Fibroblast of the aortic adventitia (primary cell): Measurements from ENCODE around the gene NT5DC3. TPM values are rescaled to one million over a fixed set of nuclear protein-coding genes. Genes with fewer than 3 reads are reported as not detected.
A peak's percentile ranks its signal among the peaks of the same experiment; 100 is the strongest.

Source experiments
- DNase-seq: peaks from one replicate; pipeline ENCODE4 v3.0.0-alpha.2; 2010; ENCODE audit warnings: low read depth
- H3K4me3 ChIP-seq: 2 replicates; pipeline ENCODE4 v1.5.1; 2011; ENCODE audit warnings: low read depth, mild to moderate bottlenecking, control low read depth, low read length, moderate library complexity
- total RNA-seq: library from RNA; depleted of rRNA; stranded (reverse); fragments of >200 nt; gene quantifications from 2 replicates; pipeline ENCODE4 v1.2.3, GENCODE V29; 2012; ENCODE audit warnings: low replicate concordance
- TF ChIP-seq, protein P1 (sequence below): IDR thresholded peaks from 2 replicates; pipeline ENCODE4 v1.5.1; 2011; ENCODE audit warnings: mild to moderate bottlenecking, low read length, control low read depth, inconsistent platforms; ENCODE audit not compliant: insufficient read depth

NT5DC3 gene
- total RNA-seq, 1 donor, result 11.7 TPM

DNA sequence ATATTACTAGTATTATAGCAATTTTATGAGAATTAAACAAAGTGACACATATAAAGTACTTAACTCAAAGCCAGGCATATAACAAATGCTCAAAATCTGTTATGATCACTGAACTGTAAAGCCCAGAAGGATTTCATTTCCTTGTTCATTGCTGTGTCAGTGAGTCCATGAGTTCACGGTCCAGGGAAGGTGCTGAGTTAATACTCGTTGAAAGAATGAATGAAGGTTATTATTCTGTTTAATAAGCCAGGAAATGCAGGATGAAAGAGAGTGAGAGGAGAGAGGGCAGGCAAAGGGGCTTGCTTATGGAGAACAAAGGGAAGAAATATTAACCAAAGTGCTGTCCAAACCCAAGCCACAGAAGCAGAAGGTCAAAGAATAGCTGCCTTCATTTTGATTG is 40.2 kb upstream of the NT5DC3 start:
- H3K4me3 ChIP-seq, result no peak overlapping the region
- DNase-seq, result no peak
- TF ChIP-seq, protein P1, sequence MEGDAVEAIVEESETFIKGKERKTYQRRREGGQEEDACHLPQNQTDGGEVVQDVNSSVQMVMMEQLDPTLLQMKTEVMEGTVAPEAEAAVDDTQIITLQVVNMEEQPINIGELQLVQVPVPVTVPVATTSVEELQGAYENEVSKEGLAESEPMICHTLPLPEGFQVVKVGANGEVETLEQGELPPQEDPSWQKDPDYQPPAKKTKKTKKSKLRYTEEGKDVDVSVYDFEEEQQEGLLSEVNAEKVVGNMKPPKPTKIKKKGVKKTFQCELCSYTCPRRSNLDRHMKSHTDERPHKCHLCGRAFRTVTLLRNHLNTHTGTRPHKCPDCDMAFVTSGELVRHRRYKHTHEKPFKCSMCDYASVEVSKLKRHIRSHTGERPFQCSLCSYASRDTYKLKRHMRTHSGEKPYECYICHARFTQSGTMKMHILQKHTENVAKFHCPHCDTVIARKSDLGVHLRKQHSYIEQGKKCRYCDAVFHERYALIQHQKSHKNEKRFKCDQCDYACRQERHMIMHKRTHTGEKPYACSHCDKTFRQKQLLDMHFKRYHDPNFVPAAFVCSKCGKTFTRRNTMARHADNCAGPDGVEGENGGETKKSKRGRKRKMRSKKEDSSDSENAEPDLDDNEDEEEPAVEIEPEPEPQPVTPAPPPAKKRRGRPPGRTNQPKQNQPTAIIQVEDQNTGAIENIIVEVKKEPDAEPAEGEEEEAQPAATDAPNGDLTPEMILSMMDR, result no peak

DNA sequence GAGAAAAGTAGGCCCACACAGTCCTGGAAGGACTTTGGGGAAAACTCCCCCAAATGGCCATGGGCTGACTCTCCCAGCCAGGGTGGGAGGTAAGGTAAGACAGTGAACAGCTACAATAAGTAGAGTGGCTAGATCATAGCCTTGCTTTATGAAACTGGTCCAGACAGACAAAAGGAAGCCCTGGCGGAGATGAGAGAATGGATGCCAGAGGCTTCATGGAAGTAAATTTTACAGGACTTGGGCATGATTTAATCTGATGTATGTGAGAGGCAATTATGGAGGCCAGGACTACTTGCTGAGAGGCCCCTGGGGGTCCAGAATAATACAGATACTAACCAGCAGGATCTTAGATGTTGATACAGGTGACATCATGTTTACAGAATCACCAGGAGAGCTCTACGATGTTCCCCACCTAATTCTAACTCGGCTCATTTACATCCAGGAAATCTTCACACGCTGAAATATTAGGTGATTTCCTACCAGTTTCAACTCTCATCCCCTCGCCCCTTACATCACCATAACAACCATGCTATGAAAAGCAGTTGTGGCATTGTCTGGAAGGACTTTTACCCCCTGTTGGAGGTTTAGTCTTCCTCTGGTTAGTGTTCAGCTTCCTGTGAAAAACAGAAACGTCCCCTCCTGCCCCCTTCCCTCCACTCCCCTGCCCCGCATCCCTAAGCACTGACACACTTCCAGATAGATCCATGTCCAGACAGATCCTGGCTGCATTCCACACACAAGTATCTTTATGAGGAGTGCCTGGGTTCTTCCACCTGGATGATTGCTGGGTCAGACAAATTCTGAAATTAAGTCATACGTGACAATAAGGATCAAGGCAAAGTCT is 39.5 kb upstream of the NT5DC3 start:
- H3K4me3 ChIP-seq, result no peak overlapping the region
- DNase-seq, result no peak
- TF ChIP-seq, protein P1, result no peak

DNA sequence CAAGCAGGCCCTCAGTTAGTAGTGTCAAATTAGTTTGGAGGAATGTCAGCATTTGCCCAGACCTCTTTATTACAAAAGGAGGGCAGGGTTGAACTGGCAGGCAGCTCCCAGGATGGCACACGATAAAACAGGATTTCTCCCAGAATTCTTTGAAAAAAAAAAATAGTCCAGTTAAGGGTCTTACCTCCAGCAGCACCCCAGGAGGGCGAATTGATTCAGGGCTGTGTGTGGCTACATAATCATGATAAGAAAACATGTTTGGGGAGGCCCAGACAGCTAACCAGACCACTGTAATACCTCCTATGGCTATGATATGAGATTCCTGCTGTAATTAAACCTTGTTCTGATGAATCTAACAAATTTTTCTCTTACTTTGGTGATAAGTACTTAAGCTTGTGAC is 38.8 kb upstream of the NT5DC3 start:
- H3K4me3 ChIP-seq, result no peak overlapping the region
- no peak for DNase-seq
- TF ChIP-seq, protein P1, result no peak

DNA sequence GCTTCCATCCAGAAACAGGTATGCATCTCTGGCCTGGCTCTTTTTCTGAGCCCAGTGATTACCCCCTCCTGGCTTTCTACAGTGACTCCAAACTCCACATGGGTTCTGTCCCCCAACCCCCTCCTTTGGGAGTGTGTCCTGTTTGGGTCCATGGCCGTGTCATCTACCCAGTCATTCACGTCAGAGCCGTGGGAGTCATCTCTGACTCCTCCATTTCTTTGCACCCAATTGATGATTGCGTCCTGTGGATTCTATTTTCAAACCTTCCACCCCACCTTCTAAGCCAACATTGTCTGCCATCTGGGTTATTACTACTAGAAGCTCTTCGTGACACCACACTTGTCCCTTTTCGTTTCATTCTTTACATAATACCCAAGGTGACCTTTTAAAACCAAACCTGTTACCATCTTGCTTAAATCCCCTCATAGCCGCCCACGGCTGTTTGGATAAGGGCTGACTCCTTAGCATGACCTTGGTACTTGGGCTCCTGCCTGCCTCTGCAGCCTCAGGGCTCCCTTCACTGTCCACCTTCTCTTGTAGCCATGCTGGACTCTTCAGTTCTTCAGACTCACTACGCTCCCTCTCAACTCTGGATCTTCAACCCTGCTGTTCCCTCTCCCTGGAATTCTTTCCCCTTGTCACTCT is 38.1 kb upstream of the NT5DC3 start:
- no peak overlapping the region for H3K4me3 ChIP-seq
- DNase-seq, result no peak
- TF ChIP-seq, protein P1, result no peak

DNA sequence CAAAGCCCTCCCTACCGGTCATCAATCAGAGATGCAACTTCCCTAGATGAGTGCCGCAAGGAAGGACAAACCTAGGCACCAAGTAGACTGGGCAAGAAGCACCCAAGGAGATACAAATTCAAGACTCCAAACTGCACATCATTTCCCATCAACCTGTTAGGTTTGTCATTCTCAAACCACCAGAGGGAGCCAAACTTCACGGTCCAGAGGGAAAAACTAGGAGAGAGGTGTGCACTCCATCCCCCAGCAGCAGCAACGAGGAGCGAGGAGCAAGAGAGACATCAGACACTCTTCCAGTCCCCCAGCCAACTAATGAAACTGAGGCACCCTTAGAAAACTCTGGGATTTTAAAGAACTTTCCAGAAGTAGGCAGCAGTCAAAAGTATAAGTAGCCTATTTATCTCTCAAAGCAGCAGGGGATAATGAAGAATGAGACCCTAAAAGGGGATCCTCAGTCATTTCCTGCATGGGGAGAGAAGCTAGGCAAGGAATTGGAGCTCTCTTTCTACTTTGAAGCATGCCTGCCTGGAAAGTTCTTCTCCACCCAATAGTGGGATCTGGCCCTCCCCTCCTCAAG is 37.0 kb upstream of the NT5DC3 start:
- TF ChIP-seq, protein P1, result peak; percentile 85
- H3K4me3 ChIP-seq, result no peak overlapping the region
- peak; percentile 74 for DNase-seq

DNA sequence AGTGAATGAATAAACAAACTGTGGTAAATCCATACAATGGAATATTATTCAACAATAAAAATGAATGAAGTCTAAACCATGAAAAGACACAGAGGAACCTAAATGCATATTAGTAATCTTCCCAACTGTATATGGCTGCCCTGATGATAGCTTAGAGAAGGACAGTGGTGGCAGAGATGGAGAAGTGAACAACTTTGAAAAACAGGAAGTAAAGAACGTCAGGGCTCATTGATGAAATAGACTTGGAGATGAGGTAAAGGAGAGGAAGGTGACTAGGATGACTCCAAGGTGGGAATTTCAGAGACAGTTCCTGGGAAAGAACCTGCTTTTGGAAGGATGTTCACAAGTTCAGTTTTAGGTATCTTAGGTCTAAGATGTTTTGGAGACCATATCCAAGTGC is 36.3 kb upstream of the NT5DC3 start:
- TF ChIP-seq, protein P1, result no peak
- DNase-seq, result no peak

More for the DNA sequence above, 36.3 kb upstream of the NT5DC3 start:
- no peak overlapping the region for H3K4me3 ChIP-seq
